Measurements from ENCODE around the gene KIF26A.

The KIF26A gene

GRCh38 chr14:104105071-104105821 lies 33.1 kb upstream of the KIF26A start:
- no peaks in the 10 kb centered on the region for H3K36me3 ChIP-seq (ENCODE audit: control insufficient read depth, insufficient read depth, low read length)
- H3K27ac ChIP-seq (ENCODE audit: low read depth, low read length), result no peak overlapping the region
- no peaks in the 10 kb centered on the region for H3K27me3 ChIP-seq (ENCODE audit: control insufficient read depth, insufficient read depth, low read length)
- H3K4me3 ChIP-seq (ENCODE audit: low read length), result no peak overlapping the region
- no peaks in the 10 kb centered on the region for H3K4me1 ChIP-seq (ENCODE audit: control insufficient read depth, insufficient read depth, low read length)
- no peak overlapping the region for H3K9ac ChIP-seq (ENCODE audit: low read length)

- no peaks in the 10 kb centered on the region for H3K27me3 ChIP-seq (ENCODE audit: control insufficient read depth, insufficient read depth, low read length)
- no peak overlapping the region for H3K27ac ChIP-seq (ENCODE audit: low read depth, low read length)
- no peak overlapping the region for H3K9ac ChIP-seq (ENCODE audit: low read length)
- no peaks in the 10 kb centered on the region for H3K36me3 ChIP-seq (ENCODE audit: control insufficient read depth, insufficient read depth, low read length)
- H3K4me1 ChIP-seq (ENCODE audit: control insufficient read depth, insufficient read depth, low read length), result no peaks in the 10 kb centered on the region
- H3K4me3 ChIP-seq (ENCODE audit: low read length), result no peak overlapping the region
Observed at GRCh38 chr14:104105822-104106470, 32.4 kb upstream of the KIF26A start.

GRCh38 chr14:104106471-104106991 lies 31.9 kb upstream of the KIF26A start:
- no peak overlapping the region for H3K27ac ChIP-seq (ENCODE audit: low read depth, low read length)
- H3K27me3 ChIP-seq (ENCODE audit: control insufficient read depth, insufficient read depth, low read length), result no peaks in the 10 kb centered on the region
- H3K9ac ChIP-seq (ENCODE audit: low read length), result no peak overlapping the region
- H3K4me1 ChIP-seq (ENCODE audit: control insufficient read depth, insufficient read depth, low read length), result no peaks in the 10 kb centered on the region
- no peak overlapping the region for H3K4me3 ChIP-seq (ENCODE audit: low read length)
- no peaks in the 10 kb centered on the region for H3K36me3 ChIP-seq (ENCODE audit: control insufficient read depth, insufficient read depth, low read length)

GRCh38 chr14:104107101-104107581 lies 31.2 kb upstream of the KIF26A start:
- Histone ChIP-seq H3K4me1 (ENCODE audit: control insufficient read depth, insufficient read depth, low read length) (no peaks in the 10 kb centered on the region), H3K27me3 (ENCODE audit: control insufficient read depth, insufficient read depth, low read length) (no peaks in the 10 kb centered on the region), H3K4me3 (ENCODE audit: low read length) (no peak overlapping the region), H3K36me3 (ENCODE audit: control insufficient read depth, insufficient read depth, low read length) (no peaks in the 10 kb centered on the region), H3K9ac (ENCODE audit: low read length) (no peak overlapping the region), H3K27ac (ENCODE audit: low read depth, low read length) (no peak overlapping the region)

- Histone ChIP-seq H3K4me3 (ENCODE audit: low read length) (no peak overlapping the region), H3K9ac (ENCODE audit: low read length) (no peak overlapping the region), H3K36me3 (ENCODE audit: control insufficient read depth, insufficient read depth, low read length) (no peaks in the 10 kb centered on the region), H3K4me1 (ENCODE audit: control insufficient read depth, insufficient read depth, low read length) (no peaks in the 10 kb centered on the region), H3K27me3 (ENCODE audit: control insufficient read depth, insufficient read depth, low read length) (no peaks in the 10 kb centered on the region), H3K27ac (ENCODE audit: low read depth, low read length) (no peak overlapping the region)
Observed at GRCh38 chr14:104107611-104108569, 30.5 kb upstream of the KIF26A start.

GRCh38 chr14:104108570-104109541 lies 29.5 kb upstream of the KIF26A start:
- Histone ChIP-seq H3K36me3 (ENCODE audit: control insufficient read depth, insufficient read depth, low read length) (no peaks in the 10 kb centered on the region), H3K4me3 (ENCODE audit: low read length) (no peak overlapping the region), H3K27me3 (ENCODE audit: control insufficient read depth, insufficient read depth, low read length) (no peaks in the 10 kb centered on the region), H3K4me1 (ENCODE audit: control insufficient read depth, insufficient read depth, low read length) (no peaks in the 10 kb centered on the region), H3K27ac (ENCODE audit: low read depth, low read length) (no peak overlapping the region), H3K9ac (ENCODE audit: low read length) (no peak overlapping the region)

GRCh38 chr14:104109731-104110361 lies 28.5 kb upstream of the KIF26A start:
- no peaks in the 10 kb centered on the region for H3K27me3 ChIP-seq (ENCODE audit: control insufficient read depth, insufficient read depth, low read length)
- no peak overlapping the region for H3K9ac ChIP-seq (ENCODE audit: low read length)
- no peaks in the 10 kb centered on the region for H3K36me3 ChIP-seq (ENCODE audit: control insufficient read depth, insufficient read depth, low read length)
- H3K4me3 ChIP-seq (ENCODE audit: low read length), result no peak overlapping the region
- H3K27ac ChIP-seq (ENCODE audit: low read depth, low read length), result no peak overlapping the region
- H3K4me1 ChIP-seq (ENCODE audit: control insufficient read depth, insufficient read depth, low read length), result no peaks in the 10 kb centered on the region

GRCh38 chr14:104110491-104111209 lies 27.7 kb upstream of the KIF26A start:
- Histone ChIP-seq H3K27ac (ENCODE audit: low read depth, low read length) (no peak overlapping the region), H3K9ac (ENCODE audit: low read length) (no peak overlapping the region), H3K4me1 (ENCODE audit: control insufficient read depth, insufficient read depth, low read length) (no peaks in the 10 kb centered on the region), H3K36me3 (ENCODE audit: control insufficient read depth, insufficient read depth, low read length) (no peaks in the 10 kb centered on the region), H3K4me3 (ENCODE audit: low read length) (no peak overlapping the region), H3K27me3 (ENCODE audit: control insufficient read depth, insufficient read depth, low read length) (no peaks in the 10 kb centered on the region)

GRCh38 chr14:104111301-104112112 lies 26.9 kb upstream of the KIF26A start:
- Histone ChIP-seq H3K4me1 (ENCODE audit: control insufficient read depth, insufficient read depth, low read length) (no peaks in the 10 kb centered on the region), H3K36me3 (ENCODE audit: control insufficient read depth, insufficient read depth, low read length) (no peaks in the 10 kb centered on the region), H3K27ac (ENCODE audit: low read depth, low read length) (no peak overlapping the region), H3K4me3 (ENCODE audit: low read length) (no peak overlapping the region), H3K27me3 (ENCODE audit: control insufficient read depth, insufficient read depth, low read length) (peaks cover 5% of the 10 kb centered on the region), H3K9ac (ENCODE audit: low read length) (no peak overlapping the region)

- H3K36me3 ChIP-seq (ENCODE audit: control insufficient read depth, insufficient read depth, low read length), result no peaks in the 10 kb centered on the region
- H3K9ac ChIP-seq (ENCODE audit: low read length), result no peak overlapping the region
- H3K27ac ChIP-seq (ENCODE audit: low read depth, low read length), result no peak overlapping the region
- no peaks in the 10 kb centered on the region for H3K4me1 ChIP-seq (ENCODE audit: control insufficient read depth, insufficient read depth, low read length)
- no peak overlapping the region for H3K4me3 ChIP-seq (ENCODE audit: low read length)
- H3K27me3 ChIP-seq (ENCODE audit: control insufficient read depth, insufficient read depth, low read length), result peaks cover 6% of the 10 kb centered on the region
Observed at GRCh38 chr14:104112113-104112505, 26.3 kb upstream of the KIF26A start.
